H1 (cell line): Measurements from ENCODE around the gene SEMA3E. TPM values are rescaled to one million over a fixed set of nuclear protein-coding genes. Genes with fewer than 3 reads are reported as not detected.
A peak's percentile ranks its signal among the peaks of the same experiment; 100 is the strongest.

Experiments used
- CTCF ChIA-PET: fragments of 300-600 bp; sonication (Branson Sonifier 250); formaldehyde crosslinking; loops from one replicate; lab custom pipeline; 2021; ENCODE audit not compliant: partially characterized antibody; lab: Charles Lee
- POLR2A ChIA-PET: fragments of 300-600 bp; sonication (Branson Sonifier 250); formaldehyde crosslinking; loops from one replicate; lab custom pipeline; 2021; ENCODE audit warnings: inconsistent platforms; ENCODE audit not compliant: partially characterized antibody; lab: Charles Lee
- DNase-seq, 2 experiments: peaks; one replicate each; pipeline versions ENCODE4 v3.0.0 to v3.0.0-alpha.2; 2010 to 2022; ENCODE audit warnings: low spot score in 2 of 2, low read depth in 1 of 2, mixed read lengths in 1 of 2
- FAIRE-seq: peaks from 2 replicates; lab custom pipeline; 2011; peaks lifted over from hg19 to GRCh38; lab: Jason Lieb, UNC
- H2AFZ ChIP-seq: 2 replicates; pipeline ENCODE4 v1.8.1; 2012; ENCODE audit warnings: low read length, inconsistent platforms
- H2AK5ac ChIP-seq: 2 replicates; pipeline ENCODE4 v1.6.1; 2013; ENCODE audit warnings: low read depth, low read length
- H2BK120ac ChIP-seq: replicated peaks from 2 replicates; pipeline ENCODE3; 2013; ENCODE audit warnings: low read depth, low read length, inconsistent platforms
- H2BK12ac ChIP-seq: 2 replicates; pipeline ENCODE4 v1.6.1; 2013; ENCODE audit warnings: low read depth, low read length
- H2BK15ac ChIP-seq: 2 replicates; pipeline ENCODE4 v1.6.1; 2013; ENCODE audit warnings: low read length
- H2BK20ac ChIP-seq: 2 replicates; pipeline ENCODE4 v1.6.1; 2013; ENCODE audit warnings: low read length
- H2BK5ac ChIP-seq: 2 replicates; pipeline ENCODE4 v1.6.1; 2013; ENCODE audit warnings: low read depth, low read length
- H3K14ac ChIP-seq: 2 replicates; pipeline ENCODE4 v1.6.1; 2013; ENCODE audit warnings: inconsistent platforms; ENCODE audit not compliant: insufficient read length
- H3K18ac ChIP-seq: 2 replicates; pipeline ENCODE4 v1.6.1; 2013; ENCODE audit warnings: low read length; ENCODE audit errors: extremely low read depth
- H3K23ac ChIP-seq: 2 replicates; pipeline ENCODE4 v1.6.1; 2013; ENCODE audit warnings: inconsistent platforms; ENCODE audit not compliant: insufficient read length
- H3K23me2 ChIP-seq: 2 replicates; pipeline ENCODE4 v1.6.1; 2013; ENCODE audit warnings: low read depth, low read length
- H3K27ac ChIP-seq: 2 replicates; pipeline ENCODE4 v1.6.1; 2011; ENCODE audit warnings: low read depth, low read length, inconsistent platforms
- H3K27me3 ChIP-seq, 4 experiments: replicated peaks in 1 of 4; 1 replicate in 1 of 4; 2 replicates in 3 of 4; pipeline versions ENCODE4 v1.6.1 to v1.8.1; 2011 to 2013; ENCODE audit warnings: low read length in 3 of 4, mild to moderate bottlenecking in 3 of 4, inconsistent platforms in 2 of 4, mixed read lengths in 2 of 4, moderate library complexity in 1 of 4; ENCODE audit not compliant: control insufficient read depth in 3 of 4, insufficient read depth in 3 of 4; ENCODE audit errors: extremely low read depth in 1 of 4
- H3K36me3 ChIP-seq, 4 experiments: 2 replicates each; pipeline versions ENCODE4 v1.6.1 to v1.8.1; 2011 to 2013; ENCODE audit warnings: mild to moderate bottlenecking in 4 of 4, low read length in 3 of 4, moderate library complexity in 2 of 4, control low read depth in 1 of 4, inconsistent platforms in 1 of 4; ENCODE audit not compliant: insufficient read depth in 4 of 4, control insufficient read depth in 2 of 4
- H3K4ac ChIP-seq: replicated peaks from 2 replicates; pipeline ENCODE3; 2013; ENCODE audit warnings: low read length, low read depth, mixed read lengths, inconsistent platforms; ENCODE audit not compliant: insufficient read length
- H3K4me1 ChIP-seq, 4 experiments: replicated peaks in 1 of 4; 1 replicate in 1 of 4; 2 replicates in 3 of 4; pipeline versions ENCODE4 v1.6.1 to v1.8.1; 2011 to 2013; ENCODE audit warnings: low read length in 3 of 4, inconsistent platforms in 2 of 4, mixed read lengths in 1 of 4; ENCODE audit not compliant: insufficient read depth in 4 of 4, control insufficient read depth in 3 of 4
- H3K4me2 ChIP-seq, 2 experiments: 2 replicates each; pipeline versions ENCODE4 v1.6.1 to v1.8.1; 2011 to 2013; ENCODE audit warnings: low read depth in 2 of 2, low read length in 2 of 2, control low read depth in 1 of 2, inconsistent platforms in 1 of 2, mild to moderate bottlenecking in 1 of 2; ENCODE audit not compliant: insufficient read depth in 1 of 2
- H3K4me3 ChIP-seq, 4 experiments: fragments of 200-600, 300-600 bp in 1 of 4; sonication (generic), shearing (Covaris generic), sonication (Bioruptor Twin) in 1 of 4; 2 replicates each; pipeline versions ENCODE4 v1.5.1 to v1.8.1; 2011 to 2016; ENCODE audit warnings: low read length in 4 of 4, low read depth in 3 of 4, control low read depth in 2 of 4, inconsistent platforms in 2 of 4, mild to moderate bottlenecking in 2 of 4, mixed read lengths in 1 of 4, moderate library complexity in 1 of 4; ENCODE audit not compliant: insufficient read depth in 2 of 4; ENCODE audit errors: extremely low read depth in 1 of 4
- H3K56ac ChIP-seq: replicated peaks from 2 replicates; pipeline ENCODE3; 2013; ENCODE audit warnings: low read depth, mild to moderate bottlenecking, mixed read lengths, low read length, inconsistent platforms; ENCODE audit not compliant: insufficient read length
- H3K79me1 ChIP-seq: 2 replicates; pipeline ENCODE4 v1.6.1; 2013; ENCODE audit warnings: low read depth, low read length, control low read depth
- H3K79me2 ChIP-seq, 2 experiments: 2 replicates each; pipeline versions ENCODE4 v1.6.1 to v1.8.1; 2012 to 2013; ENCODE audit warnings: low read length in 2 of 2, mild to moderate bottlenecking in 2 of 2, inconsistent platforms in 1 of 2; ENCODE audit not compliant: insufficient read depth in 2 of 2, control insufficient read depth in 1 of 2
- H3K9ac ChIP-seq, 4 experiments: replicated peaks in 1 of 4; 1 replicate in 1 of 4; 2 replicates in 3 of 4; pipeline versions ENCODE4 v1.6.1 to v1.8.1; 2011 to 2013; ENCODE audit warnings: low read depth in 3 of 4, low read length in 3 of 4, control low read depth in 2 of 4, mild to moderate bottlenecking in 2 of 4, moderate library complexity in 2 of 4, inconsistent platforms in 1 of 4; ENCODE audit errors: extremely low read depth in 1 of 4
- H3K9me3 ChIP-seq, 2 experiments: 2 replicates each; pipeline versions ENCODE4 v1.6.1 to v1.8.1; 2012 to 2013; ENCODE audit warnings: mild to moderate bottlenecking in 2 of 2, moderate library complexity in 2 of 2, control low read depth in 1 of 2, inconsistent platforms in 1 of 2, low read depth in 1 of 2, low read length in 1 of 2, mixed read lengths in 1 of 2; ENCODE audit not compliant: insufficient read depth in 2 of 2
- H4K20me1 ChIP-seq, 2 experiments: replicated peaks in 1 of 2; 2 replicates each; pipeline versions ENCODE3 to v1.8.1; 2011 to 2013; ENCODE audit warnings: inconsistent platforms in 2 of 2, low read length in 2 of 2, mild to moderate bottlenecking in 1 of 2; ENCODE audit not compliant: insufficient read depth in 2 of 2, control insufficient read depth in 1 of 2
- H4K5ac ChIP-seq: 2 replicates; pipeline ENCODE4 v1.6.1; 2013; ENCODE audit warnings: low read length, low read depth, mixed read lengths, inconsistent platforms; ENCODE audit not compliant: insufficient read length
- H4K8ac ChIP-seq: 2 replicates; pipeline ENCODE4 v1.8.0; 2013; ENCODE audit warnings: mild to moderate bottlenecking, moderate library complexity, low read length, inconsistent platforms; ENCODE audit not compliant: insufficient read depth; ENCODE audit errors: extremely low read depth
- H4K91ac ChIP-seq: replicated peaks from 2 replicates; pipeline ENCODE3; 2013; ENCODE audit warnings: low read length, mixed read lengths, inconsistent platforms; ENCODE audit not compliant: insufficient read length
- CEBPB ChIP-seq: IDR thresholded peaks from 2 replicates; pipeline ENCODE4 v1.6.1; 2012; ENCODE audit warnings: low read depth, low read length
- CHD1 ChIP-seq: IDR thresholded peaks from 2 replicates; pipeline ENCODE4 v1.6.1; 2012; ENCODE audit warnings: low read depth, low read length, improper control_type of control experiment
- CREB1 ChIP-seq: IDR thresholded peaks from 2 replicates; pipeline ENCODE4 v1.6.1; 2012; ENCODE audit warnings: inconsistent platforms
- GABPA ChIP-seq: IDR thresholded peaks from 2 replicates; pipeline ENCODE4 v1.6.1; 2011; ENCODE audit warnings: mild to moderate bottlenecking, low read length, moderate library complexity, borderline replicate concordance; ENCODE audit not compliant: insufficient read depth
- KDM1A ChIP-seq: fragments of 200-600, 300-600 bp; sonication (generic); IDR thresholded peaks from 2 replicates; pipeline ENCODE4 v1.7.1; 2016; ENCODE audit warnings: mild to moderate bottlenecking, low read length, borderline replicate concordance
- SP2 ChIP-seq: IDR thresholded peaks from 2 replicates; pipeline ENCODE4 v1.6.1; 2012; ENCODE audit warnings: mild to moderate bottlenecking, low read length, inconsistent platforms
- WGBS, 2 experiments: shearing (Covaris generic) in 1 of 2; methylation state at CpG; one replicate each; pipeline versions ENCODE4 v1.1.6 to v1.1.7; 2013 to 2015; ENCODE audit warnings: low lambda C conversion rate in 2 of 2, mixed read lengths in 2 of 2, inconsistent platforms in 1 of 2, low coverage in 1 of 2, missing lambda C conversion rate in 1 of 2; ENCODE audit not compliant: insufficient replicate concordance in 2 of 2, insufficient coverage in 1 of 2, insufficient read length in 1 of 2; ENCODE audit errors: extremely low coverage in 1 of 2, missing lambda C conversion rate in 1 of 2; 5-methylcytosine and 5-hydroxymethylcytosine counted together
- polyA plus RNA-seq, 7 experiments: library from polyadenylated mRNA; depleted of rRNA in 3 of 7; stranded (reverse) in 5 of 7; unstranded in 2 of 7; fragments of >200 nt in 5 of 7; fragments of 200-250 nt in 2 of 7; gene quantifications; 1 replicate in 5 of 7; 2 replicates in 1 of 7; 4 replicates in 1 of 7; pipeline versions ENCODE4 v1.2.1 to v1.2.3, GENCODE V29; 2011 to 2013; ENCODE audit warnings: missing spikeins in 2 of 7, mixed read lengths in 2 of 7
- total RNA-seq: library from RNA; stranded (reverse); fragmentation: NEBNext Ultra II Directional; extraction: Animal tissue kit (Norgen Biotek cat#: 25700); gene quantifications from 2 replicates; pipeline ENCODE4 v1.2.1, GENCODE V29; 2021

Gene SEMA3E
- total and polyA plus RNA-seq, 2 of the 8 experiments (the other 6 are each of a cell fraction or from before 2014, with no cell fraction given), result 0.93 to 0.94 TPM

GRCh38 chr7:83313931-83314330 lies 335.0 kb downstream of the SEMA3E start:
- no peak overlapping the region for H3K9ac ChIP-seq

More at GRCh38 chr7:83313931-83314330, 335.0 kb downstream of the SEMA3E start:
- Histone ChIP-seq H4K8ac (no peak overlapping the region), H3K27me3 (no peaks in the 10 kb centered on the region), H3K4me2 (no peak overlapping the region), H4K91ac (no peak overlapping the region), H3K4ac (no peak overlapping the region), H2BK20ac (no peak overlapping the region), H3K4me3 (no peak overlapping the region), H2AK5ac (no peak overlapping the region), H2AFZ (peak overlapping the region; percentile 94; the same call in 1 of the 2 replicates), H3K9me3 (no peaks in the 10 kb centered on the region), H2BK15ac (no peak overlapping the region), H3K23me2 (no peaks in the 10 kb centered on the region), H3K4me1 (no peaks in the 10 kb centered on the region), H4K5ac (no peak overlapping the region), H2BK120ac (no peak overlapping the region), H2BK12ac (no peak overlapping the region), H3K23ac (no peak overlapping the region), H3K36me3 (no peaks in the 10 kb centered on the region), H2BK5ac (no peak overlapping the region), H3K18ac (no peak overlapping the region), H3K79me2 (no peaks in the 10 kb centered on the region), H3K79me1 (no peaks in the 10 kb centered on the region), H3K27ac (no peak overlapping the region), H3K56ac (no peak overlapping the region), H4K20me1 (no peaks in the 10 kb centered on the region), H3K14ac (no peak overlapping the region)
- no peak for FAIRE-seq
- TF ChIP-seq CHD1 (no peak), SP2 (no peak), GABPA (no peak), CEBPB (no peak), KDM1A (no peak), CREB1 (no peak)
- DNase-seq, result no peak
- 100% methylated on average over 1 of the region's 1 CpG; no CpG with 5 or more reads in 1 of the 2 experiments for WGBS, 2 experiments
- CTCF ChIA-PET, result interaction anchor here (1.4 kb wide), 1 partner anchor 10 kb away, joined by 6 read pairs; no protein-coding TSS in a partner anchor
- POLR2A ChIA-PET, result no interaction called here
